MM.1S (cell line): ENCODE measurements around the gene SELENOF.

Experiments
- CTCF ChIP-seq: fragments of 300-600 bp; sonication (generic); IDR thresholded peaks from 2 replicates; pipeline ENCODE4 v1.5.1; 2016; ENCODE audit warnings: antibody characterized with exemption, low read length, mixed read lengths
- EZH2phosphoT487 ChIP-seq: fragments of 300-600 bp; sonication (generic); IDR thresholded peaks from 2 replicates; pipeline ENCODE4 v1.6.1; 2018; ENCODE audit warnings: antibody characterized with exemption, low read length

- TF ChIP-seq CTCF (no peak), EZH2phosphoT487 (no peak)
Observed at GRCh38 chr1:86940599-86940998, 26.7 kb upstream of the SELENOF start.
